ENCODE results near the gene SHC4.
A peak's percentile ranks its signal among the peaks of the same experiment; 100 is the strongest.
"Not testable (repeated sequence)": the region's sequence is repeated elsewhere in the genome, so short reads cannot be mapped to it uniquely, and the experiment has no call there.

SHC4 gene

DNA sequence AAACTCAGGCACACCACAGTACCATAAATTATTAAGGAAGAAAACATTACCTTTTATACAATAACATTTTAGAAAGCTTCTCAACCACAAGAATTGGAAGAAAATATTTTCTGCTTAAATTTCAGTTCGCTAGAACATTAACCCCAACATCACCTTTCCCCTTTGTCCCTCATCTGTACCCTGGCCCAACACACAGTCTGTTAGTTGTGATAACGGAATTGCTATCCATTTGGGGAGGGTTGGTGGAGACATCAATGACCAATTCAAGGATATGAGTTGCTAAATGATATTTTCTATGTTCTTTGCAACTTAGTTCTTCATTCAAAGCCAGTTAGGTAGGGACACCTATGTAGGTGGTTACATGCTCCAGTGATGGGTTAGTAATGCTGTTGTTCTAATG lies 80.0 kb downstream of the SHC4 start:
- no peak for DNase-seq (ENCODE audit: low spot score)

- DNase-seq (ENCODE audit: low spot score), result no peak
Observed at GRCh38 chr15:48880070-48880634, 83.6 kb downstream of the SHC4 start.

DNA sequence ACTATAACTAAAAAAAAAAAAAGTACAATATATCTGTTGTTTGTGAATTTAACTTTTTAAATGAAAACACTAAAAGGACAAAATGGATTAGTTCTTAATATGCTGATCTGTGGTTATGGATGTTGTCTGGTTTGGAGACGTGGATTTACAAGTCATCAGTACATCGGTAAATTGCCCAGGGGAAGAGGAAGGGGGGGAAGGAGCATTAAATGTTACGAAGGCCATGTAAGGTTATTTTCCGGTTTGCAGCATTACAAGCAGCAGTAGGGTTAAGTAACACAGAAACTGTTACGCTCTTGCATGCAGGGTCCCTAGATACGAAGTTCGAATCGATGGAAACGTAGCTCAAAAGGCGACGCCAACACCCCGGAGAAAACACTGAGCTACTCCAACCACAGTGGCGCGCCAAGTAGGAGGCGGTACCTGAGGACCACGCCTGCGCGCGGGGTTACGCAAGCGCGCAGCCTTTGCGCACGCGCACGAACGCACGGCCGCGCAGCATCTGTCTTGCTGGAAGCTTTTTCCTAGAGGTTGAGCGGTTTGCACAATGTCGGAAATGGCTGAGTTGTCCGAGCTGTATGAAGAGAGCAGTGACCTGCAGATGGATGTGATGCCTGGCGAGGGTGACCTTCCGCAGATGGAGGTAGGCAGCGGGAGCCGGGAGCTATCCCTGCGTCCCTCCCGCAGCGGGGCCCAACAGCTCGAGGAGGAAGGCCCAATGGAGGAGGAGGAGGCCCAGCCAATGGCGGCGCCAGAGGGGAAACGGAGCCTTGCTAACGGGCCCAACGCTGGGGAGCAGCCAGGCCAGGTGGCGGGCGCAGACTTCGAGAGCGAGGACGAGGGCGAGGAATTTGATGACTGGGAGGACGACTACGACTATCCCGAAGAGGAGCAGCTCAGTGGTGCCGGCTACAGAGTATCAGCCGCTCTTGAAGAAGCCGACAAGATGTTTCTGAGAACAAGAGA lies 85.8 kb downstream of the SHC4 start, which contains the start of gene EID1:
TSS of gene EID1 (plus strand) at position 505 of the 966 bp plus-strand sequence. CDS start at position 548, 43 bp downstream.
- peak; percentile 93 for DNase-seq (ENCODE audit: low spot score)

DNA sequence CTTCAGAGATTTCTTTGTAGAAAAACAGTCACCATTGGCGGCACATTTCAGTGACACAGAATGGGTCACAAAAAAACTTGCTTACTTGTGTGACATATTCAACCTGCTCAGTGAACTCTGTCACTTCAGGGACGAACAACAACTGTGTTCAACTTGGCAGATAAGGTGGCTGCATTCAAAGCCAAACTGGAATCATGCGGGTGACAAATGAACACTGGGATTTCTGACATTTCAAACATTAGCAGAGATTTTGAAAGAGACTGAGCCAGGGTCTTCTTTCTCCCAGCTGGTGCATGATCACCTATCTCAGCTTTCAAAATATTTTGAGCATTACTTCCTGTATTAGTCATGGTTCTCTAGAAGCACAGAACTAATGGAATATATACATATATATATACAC lies 87.7 kb downstream of the SHC4 start:
- DNase-seq (ENCODE audit: low spot score), result no peak

DNA sequence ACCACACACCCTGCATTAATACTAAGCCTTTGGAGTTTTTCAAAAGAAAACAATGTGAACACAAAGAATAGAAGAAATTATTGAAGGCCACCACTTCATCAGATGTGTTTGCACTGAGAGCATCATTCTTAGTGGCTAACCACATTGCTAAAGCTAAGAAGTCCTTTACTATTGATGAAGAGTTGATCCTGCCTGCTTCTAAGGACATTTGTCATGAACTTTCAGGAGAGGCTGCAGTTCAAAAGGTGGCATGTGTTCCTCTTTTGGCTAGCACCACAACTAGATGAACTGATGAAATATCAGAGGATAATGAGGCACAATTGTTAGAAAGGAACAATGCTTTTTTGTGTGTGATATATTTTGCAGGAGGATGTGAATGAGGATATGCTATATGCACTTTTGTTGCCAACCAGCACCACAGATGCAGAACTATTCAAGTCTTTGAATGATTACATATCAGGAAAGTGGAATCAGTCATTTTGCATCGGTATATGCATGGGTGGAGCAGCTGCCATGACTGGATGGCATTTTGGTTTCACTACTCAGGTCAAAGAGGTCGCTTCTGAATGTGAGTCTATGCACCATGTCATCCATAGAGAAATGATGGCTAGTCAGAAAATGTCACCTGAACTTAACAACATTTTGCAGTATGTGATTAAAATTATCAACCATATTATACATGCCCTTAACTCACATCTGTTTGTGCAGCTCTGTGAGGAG lies 88.3 kb downstream of the SHC4 start:
- DNase-seq (ENCODE audit: low spot score), result no peak

DNA sequence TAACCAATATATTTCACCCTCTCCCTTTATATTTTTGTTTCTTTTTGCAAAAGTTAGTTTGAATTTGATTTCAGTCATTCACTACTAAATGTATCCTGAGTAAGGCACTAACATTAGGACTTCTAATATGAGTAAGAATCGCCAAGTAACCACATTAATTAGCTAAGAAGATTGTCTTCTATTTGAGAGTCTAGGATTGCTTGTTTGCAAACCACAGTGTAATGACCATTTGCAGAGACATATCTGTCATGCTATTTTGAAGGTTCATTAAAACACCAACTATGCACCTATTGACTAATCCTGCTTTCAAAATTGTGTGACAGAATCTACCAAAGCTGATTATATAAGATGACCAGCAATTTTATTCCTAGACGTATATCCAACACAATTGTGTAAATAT lies 91.1 kb downstream of the SHC4 start:
- DNase-seq (ENCODE audit: low spot score), result no peak

DNA sequence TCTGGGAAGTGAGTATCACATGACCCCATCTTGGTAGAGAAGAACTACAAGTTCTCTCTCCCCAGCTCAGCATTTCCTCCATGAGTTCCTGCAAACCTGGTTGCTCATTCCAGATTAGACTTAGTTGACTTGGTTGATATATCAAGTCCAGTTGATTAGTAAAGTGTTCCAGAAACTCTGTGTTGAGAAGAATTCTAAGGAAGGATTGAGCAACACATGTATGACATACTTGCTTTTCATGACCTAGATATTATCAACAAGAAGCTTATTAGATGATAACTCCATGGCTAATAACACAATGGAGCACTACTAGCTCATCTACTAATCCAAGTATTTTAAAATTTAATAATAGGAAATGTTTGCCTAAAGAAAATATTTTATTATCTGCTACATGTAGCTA lies 92.2 kb downstream of the SHC4 start:
- DNase-seq (ENCODE audit: low spot score), result no peak

- DNase-seq (ENCODE audit: low spot score), result no peak
Observed at GRCh38 chr15:48869966-48870365, 93.8 kb downstream of the SHC4 start.

- DNase-seq (ENCODE audit: low spot score), result no peak
Observed at GRCh38 chr15:48868536-48868935, 95.2 kb downstream of the SHC4 start.

DNA sequence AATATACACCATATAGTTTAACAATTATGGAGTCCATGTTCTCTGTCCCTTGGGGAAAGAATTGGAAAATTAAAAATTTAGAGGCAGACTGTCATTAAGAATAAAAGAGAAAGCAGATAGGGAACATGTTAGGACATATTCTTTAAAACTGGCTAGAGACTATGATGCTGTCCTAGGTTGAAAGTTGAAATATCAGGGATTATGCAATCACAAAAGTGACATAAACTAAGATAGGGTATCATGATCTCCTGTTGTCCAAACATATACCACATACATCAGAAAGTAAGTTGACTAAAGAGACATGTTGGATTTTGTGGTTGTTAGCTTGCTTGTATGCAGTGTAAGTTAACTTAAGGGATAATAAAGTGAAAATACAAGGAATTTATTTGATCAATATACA lies 95.7 kb downstream of the SHC4 start:
- no peak for DNase-seq (ENCODE audit: low spot score)

DNA sequence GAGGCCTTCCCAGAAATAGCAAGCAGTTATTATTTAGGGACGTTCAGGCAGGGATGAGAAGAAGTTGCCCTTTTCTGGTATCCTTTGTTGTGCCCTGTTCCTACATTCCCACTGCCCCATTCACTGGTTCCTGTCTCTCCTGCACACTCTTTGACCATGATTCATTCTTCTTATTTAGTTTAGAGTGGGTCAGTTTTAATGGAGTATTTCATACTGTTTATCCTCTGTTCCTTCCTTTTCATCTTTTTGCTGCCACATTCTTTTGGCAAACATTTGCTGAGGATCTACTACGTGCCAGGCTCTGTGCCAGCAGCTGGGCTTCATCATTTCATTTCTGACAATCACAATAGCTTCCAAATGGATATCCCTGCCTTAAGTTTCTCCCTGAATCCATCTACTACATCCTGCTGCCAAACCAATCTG lies 97.6 kb downstream of the SHC4 start:
- DNase-seq (ENCODE audit: low spot score), result no peak

DNA sequence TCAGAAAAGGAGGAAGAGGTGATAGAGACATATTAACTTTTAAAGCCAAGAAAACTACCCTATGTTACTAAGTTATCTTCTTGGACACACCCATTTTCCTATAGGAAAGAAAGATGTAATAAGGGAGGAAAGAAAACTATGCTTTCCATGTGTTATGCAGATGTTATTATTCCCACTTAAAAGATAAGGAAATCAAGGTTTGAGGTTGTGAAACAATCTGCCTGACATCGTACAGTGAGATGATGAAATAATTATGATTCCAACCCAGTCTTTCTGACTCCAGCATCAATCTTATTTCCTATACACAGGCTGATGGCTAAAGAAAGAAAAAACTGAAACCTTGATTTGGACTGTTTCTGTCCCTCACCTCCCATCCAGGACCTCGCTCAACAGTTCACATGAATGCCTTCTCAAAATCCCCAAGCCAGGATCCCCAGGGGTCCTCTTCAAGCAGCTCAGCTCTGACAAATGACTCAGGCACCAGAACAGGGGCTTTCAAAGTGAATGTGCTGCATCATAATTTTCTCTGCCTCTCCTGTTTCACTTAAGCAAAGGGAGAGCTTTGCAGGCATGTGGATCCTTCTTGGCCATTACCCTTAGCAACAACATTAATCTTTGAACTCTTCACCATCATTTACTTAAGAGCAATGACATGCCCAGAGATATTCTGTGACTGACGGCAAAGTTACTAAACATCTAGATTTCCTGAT lies 98.2 kb downstream of the SHC4 start:
- no peak for DNase-seq (ENCODE audit: low spot score)

GRCh38 chr15:48862705-48863104 lies 101.0 kb downstream of the SHC4 start:
- DNase-seq (ENCODE audit: low spot score), result no peak

DNA sequence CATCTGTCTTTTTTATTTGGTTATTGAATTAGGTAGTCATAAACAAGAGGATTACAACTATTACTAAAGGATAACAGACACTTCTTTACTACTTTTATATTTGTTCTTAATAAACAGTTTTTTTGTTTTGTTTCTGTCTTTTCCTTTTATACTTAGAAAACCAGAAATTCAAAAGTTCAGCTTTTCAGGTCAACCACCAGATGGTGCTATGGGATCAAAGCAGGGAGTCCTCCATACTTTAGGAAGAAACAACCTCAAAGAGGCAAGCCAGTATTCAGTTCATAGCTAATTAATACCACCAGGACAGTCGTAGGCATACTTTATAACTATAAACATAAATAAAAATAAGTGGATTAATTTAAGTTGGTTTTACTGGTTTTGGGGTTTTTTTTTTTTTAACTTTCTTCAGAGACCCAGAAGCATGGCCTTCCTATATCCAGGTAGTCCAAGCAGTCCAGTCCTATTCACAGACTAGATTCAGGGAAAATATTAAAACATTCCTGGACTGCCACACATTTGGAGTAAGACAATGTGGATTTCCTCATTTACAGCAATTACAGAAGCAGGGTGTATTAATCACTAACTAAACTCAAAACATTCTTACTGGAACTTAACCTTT lies 101.8 kb downstream of the SHC4 start:
- DNase-seq (ENCODE audit: low spot score), result peak; percentile 34

- no peak for DNase-seq (ENCODE audit: low spot score)
Observed at GRCh38 chr15:48859426-48859825, 104.3 kb downstream of the SHC4 start.

- no peak for DNase-seq (ENCODE audit: low spot score)
Observed at GRCh38 chr15:48858401-48858800, 105.3 kb downstream of the SHC4 start.

DNA sequence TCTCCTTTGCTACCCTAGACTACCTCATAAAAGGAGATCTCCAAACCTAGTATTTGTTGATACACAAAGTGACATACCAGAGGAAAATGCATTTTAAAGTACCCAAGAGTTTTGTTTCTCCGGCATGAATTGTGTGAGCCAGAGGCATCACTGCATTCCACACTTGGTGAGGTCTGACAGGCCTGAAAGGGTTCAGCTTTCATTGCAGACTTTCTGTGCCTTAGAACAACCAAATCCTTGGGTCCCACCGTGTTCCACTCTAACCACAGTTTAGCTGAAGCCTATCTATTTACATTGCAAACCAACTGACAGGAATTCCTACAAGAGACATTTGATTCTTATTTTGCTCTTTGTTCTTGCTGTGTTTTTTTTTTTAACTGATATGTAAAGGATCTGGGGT lies 106.8 kb downstream of the SHC4 start:
- no peak for DNase-seq (ENCODE audit: low spot score)

DNA sequence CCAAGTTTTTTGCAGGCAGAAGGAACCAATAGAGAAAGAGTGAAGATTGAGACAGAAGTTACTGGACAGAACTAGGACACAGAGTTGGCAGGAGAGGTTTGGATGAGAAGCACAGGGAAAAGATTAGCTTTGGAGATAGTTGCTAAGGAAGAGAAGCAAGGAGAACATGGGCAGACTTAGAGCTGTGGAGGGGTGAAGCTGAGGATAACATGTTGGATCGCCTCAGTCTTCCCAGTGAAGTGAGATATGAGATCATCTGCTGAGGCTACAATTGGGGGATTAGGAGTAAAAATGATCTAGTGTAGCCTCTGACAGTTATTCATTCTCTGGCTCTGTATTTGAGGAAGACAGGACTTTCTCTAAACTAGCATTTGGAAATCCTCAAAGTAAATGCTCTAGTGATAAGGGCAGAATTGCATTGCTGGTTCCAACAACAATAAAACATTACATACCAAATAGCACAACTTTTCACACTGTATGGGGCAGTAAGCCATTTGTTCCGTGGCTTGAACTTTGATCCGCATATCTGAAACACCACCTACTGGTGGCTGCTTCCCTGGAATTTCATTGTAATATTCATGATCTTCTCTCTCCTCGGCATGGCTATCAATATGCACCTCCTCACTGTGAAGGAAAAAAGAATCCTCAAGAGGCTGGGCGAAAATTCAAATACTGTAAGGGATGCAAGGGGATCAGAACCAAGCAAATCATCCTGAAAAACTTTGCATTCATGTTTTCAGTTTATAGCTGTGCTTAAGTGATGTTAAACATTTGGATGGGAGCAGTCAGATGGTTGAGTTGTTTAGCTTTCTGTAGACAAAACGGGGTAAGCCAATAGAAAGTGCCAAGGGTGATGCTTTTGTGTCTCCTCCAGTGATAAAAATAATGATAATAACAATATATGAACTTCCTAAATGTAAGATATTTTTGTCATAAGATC lies 107.9 kb downstream of the SHC4 start:
- no peak for DNase-seq (ENCODE audit: low spot score)

DNA sequence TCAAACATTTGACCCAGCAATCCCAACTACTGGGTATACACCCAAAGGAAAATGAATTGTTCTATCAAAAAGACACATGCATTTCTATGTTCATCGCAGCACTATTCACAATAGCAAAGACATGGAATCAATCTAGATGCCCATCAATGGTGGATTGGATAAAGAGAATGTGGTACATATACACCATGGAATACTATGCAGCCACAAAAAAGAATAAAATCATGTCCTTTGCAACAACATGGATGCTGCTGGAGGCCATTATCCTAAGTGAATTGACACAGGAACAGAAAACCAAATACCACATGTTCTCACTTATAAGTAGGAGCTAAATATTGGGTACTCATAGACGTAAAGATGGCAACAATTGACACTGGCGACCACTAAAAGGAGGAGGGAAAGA lies 109.3 kb downstream of the SHC4 start:
- not testable (repeated sequence) for DNase-seq (ENCODE audit: low spot score)

GRCh38 chr15:48851956-48852355 lies 111.8 kb downstream of the SHC4 start:
- DNase-seq (ENCODE audit: low spot score), result no peak

GRCh38 chr15:48850648-48851047 lies 113.1 kb downstream of the SHC4 start:
- no peak for DNase-seq (ENCODE audit: low spot score)
